Ovary (tissue), 3 donors: ENCODE measurements around the gene SUSD2.

Source experiments
- EP300 ChIP-seq: sonication (generic); formaldehyde crosslinking; IDR thresholded peaks from one replicate; pipeline ENCODE4 v1.6.1; 2017; ENCODE audit warnings: antibody characterized with exemption
- POLR2A ChIP-seq: fragments of 450-650 bp; IDR thresholded peaks from one replicate; pipeline ENCODE4 v1.6.1; 2017; ENCODE audit warnings: antibody characterized with exemption, mild to moderate bottlenecking, moderate library complexity
- TF ChIP-seq, protein P1 (sequence below), 3 donors: fragments of 450-650 bp in 2 of 3; fragments of 200-600 bp in 1 of 3; IDR thresholded peaks; one replicate each; pipeline versions ENCODE4 v1.5.1 to v1.8.0; 2016 to 2022; ENCODE audit warnings: antibody characterized with exemption in 3 of 3, mild to moderate bottlenecking in 1 of 3
- donor health status: DM: no; HTN: no; CAD: no.

DNA sequence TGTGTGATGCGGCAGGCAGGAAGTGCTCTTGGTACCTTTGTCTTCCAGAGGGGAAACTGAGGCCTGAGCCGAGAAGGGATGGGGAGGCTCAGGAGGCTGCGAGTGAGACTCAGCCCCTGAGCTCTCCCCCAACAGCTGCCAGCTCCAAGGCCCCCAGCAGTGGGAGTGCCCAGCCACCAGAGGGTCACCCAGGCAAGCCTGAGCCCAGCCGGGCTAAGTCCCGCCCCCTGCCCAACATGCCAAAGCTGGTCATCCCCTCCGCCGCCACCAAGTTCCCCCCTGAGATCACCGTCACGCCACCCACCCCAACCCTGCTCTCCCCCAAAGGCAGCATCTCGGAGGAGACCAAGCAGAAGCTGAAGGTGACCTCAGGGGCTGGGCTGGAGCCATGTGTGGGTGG, 3.8 kb upstream of the SUSD2 start:
- TF ChIP-seq, protein P1, sequence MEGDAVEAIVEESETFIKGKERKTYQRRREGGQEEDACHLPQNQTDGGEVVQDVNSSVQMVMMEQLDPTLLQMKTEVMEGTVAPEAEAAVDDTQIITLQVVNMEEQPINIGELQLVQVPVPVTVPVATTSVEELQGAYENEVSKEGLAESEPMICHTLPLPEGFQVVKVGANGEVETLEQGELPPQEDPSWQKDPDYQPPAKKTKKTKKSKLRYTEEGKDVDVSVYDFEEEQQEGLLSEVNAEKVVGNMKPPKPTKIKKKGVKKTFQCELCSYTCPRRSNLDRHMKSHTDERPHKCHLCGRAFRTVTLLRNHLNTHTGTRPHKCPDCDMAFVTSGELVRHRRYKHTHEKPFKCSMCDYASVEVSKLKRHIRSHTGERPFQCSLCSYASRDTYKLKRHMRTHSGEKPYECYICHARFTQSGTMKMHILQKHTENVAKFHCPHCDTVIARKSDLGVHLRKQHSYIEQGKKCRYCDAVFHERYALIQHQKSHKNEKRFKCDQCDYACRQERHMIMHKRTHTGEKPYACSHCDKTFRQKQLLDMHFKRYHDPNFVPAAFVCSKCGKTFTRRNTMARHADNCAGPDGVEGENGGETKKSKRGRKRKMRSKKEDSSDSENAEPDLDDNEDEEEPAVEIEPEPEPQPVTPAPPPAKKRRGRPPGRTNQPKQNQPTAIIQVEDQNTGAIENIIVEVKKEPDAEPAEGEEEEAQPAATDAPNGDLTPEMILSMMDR (IDR thresholded peaks at IDR 0.05) = no peak
- no peak for TF ChIP-seq POLR2A
- no peak for TF ChIP-seq EP300
